ENCODE results near the gene EXOC2. TPM values are rescaled to one million over a fixed set of nuclear protein-coding genes. Genes with fewer than 3 reads are reported as not detected.
A peak's percentile ranks its signal among the peaks of the same experiment; 100 is the strongest.

Gene EXOC2
- total RNA-seq, 1 donor from 2014 or later, result 29.8 TPM

DNA sequence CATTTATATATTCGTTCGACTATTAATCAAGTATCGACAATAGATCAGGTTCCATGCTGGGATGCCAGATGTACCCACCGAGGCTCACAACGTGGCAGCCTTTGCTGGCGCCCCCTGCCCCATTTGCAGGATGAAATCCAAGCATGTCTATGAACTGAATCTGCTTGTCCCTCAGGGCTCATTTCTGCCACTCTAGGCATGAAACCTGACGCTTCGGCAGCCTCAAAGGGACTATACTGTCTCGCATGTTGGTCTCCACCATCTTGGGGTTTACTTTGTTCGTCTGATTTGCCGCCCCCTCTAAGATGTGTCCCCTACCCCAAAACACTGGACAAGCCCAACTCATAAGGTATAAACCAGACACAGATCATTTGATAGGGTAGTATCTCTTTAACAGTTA, 72.8 kb downstream of the EXOC2 start:
- ATAC-seq (ENCODE audit: low read depth) (no peak), DNase-seq (no peak)
- Mint-ChIP-seq H3K4me1 (no peaks in the 10 kb centered on the region), H3K36me3 (ENCODE audit: low read depth) (peaks cover 66% of the 10 kb centered on the region), H3K9me3 (no peaks in the 10 kb centered on the region), H3K27me3 (no peaks in the 10 kb centered on the region), H3K27ac (no peak overlapping the region), H3K4me3 (no peak overlapping the region)
- ChIA-PET POLR2A (no interaction called here), CTCF (no interaction called here)
- TF ChIP-seq, protein P1, sequence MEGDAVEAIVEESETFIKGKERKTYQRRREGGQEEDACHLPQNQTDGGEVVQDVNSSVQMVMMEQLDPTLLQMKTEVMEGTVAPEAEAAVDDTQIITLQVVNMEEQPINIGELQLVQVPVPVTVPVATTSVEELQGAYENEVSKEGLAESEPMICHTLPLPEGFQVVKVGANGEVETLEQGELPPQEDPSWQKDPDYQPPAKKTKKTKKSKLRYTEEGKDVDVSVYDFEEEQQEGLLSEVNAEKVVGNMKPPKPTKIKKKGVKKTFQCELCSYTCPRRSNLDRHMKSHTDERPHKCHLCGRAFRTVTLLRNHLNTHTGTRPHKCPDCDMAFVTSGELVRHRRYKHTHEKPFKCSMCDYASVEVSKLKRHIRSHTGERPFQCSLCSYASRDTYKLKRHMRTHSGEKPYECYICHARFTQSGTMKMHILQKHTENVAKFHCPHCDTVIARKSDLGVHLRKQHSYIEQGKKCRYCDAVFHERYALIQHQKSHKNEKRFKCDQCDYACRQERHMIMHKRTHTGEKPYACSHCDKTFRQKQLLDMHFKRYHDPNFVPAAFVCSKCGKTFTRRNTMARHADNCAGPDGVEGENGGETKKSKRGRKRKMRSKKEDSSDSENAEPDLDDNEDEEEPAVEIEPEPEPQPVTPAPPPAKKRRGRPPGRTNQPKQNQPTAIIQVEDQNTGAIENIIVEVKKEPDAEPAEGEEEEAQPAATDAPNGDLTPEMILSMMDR (IDR thresholded peaks at IDR 0.05), result no peak
- intact Hi-C loops (cut with micrococcal nuclease), result no loop called here

- H3K4me1 Mint-ChIP-seq, result no peaks in the 10 kb centered on the region
- intact Hi-C loops (cut with micrococcal nuclease), result no loop called here
- TF ChIP-seq, protein P1 (IDR thresholded peaks at IDR 0.05), result no peak
- POLR2A ChIA-PET, result no interaction called here
- no peaks in the 10 kb centered on the region for H3K27me3 Mint-ChIP-seq
- H3K36me3 Mint-ChIP-seq (ENCODE audit: low read depth), result peaks cover 69% of the 10 kb centered on the region
- ATAC-seq (ENCODE audit: low read depth) (no peak), DNase-seq (no peak)
- CTCF ChIA-PET, result interaction anchor here (0.8 kb wide), 1 partner anchor 780 kb away, joined by 5 read pairs; no protein-coding TSS in a partner anchor
- H3K27ac Mint-ChIP-seq, result no peak overlapping the region
- H3K4me3 Mint-ChIP-seq, result no peak overlapping the region
- no peaks in the 10 kb centered on the region for H3K9me3 Mint-ChIP-seq
Observed at GRCh38 chr6:617456-618100, 75.4 kb downstream of the EXOC2 start.

DNA sequence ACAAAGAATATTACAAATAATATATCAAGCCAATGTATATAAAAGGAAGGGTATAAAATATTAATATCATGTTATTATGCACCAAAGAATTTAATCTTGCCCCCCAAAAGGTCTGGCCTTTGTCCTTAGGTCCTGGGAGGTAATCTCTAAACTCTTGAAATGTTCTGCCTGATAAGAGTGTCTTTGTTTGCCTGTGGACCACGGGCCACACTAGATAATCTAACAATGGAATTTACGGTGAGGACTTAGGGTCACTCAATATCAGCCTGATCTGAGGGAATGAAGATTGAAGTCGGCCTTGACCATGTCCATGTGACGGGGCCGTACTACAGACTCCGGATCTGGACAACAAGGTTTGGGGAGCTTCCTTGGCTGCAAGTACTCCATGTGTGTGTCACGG, 79.0 kb downstream of the EXOC2 start:
- ChIA-PET POLR2A (no interaction called here), CTCF (no interaction called here)
- TF ChIP-seq, protein P1 (IDR thresholded peaks at IDR 0.05), result no peak
- ATAC-seq (ENCODE audit: low read depth) (no peak), DNase-seq (no peak)
- intact Hi-C loops (cut with micrococcal nuclease), result no loop called here
- peaks cover 62% of the 10 kb centered on the region for H3K36me3 Mint-ChIP-seq (ENCODE audit: low read depth)
- no peak overlapping the region for H3K4me3 Mint-ChIP-seq
- H3K27me3 Mint-ChIP-seq, result no peaks in the 10 kb centered on the region
- H3K27ac Mint-ChIP-seq, result no peak overlapping the region
- no peaks in the 10 kb centered on the region for H3K9me3 Mint-ChIP-seq
- peaks cover 13% of the 10 kb centered on the region for H3K4me1 Mint-ChIP-seq

DNA sequence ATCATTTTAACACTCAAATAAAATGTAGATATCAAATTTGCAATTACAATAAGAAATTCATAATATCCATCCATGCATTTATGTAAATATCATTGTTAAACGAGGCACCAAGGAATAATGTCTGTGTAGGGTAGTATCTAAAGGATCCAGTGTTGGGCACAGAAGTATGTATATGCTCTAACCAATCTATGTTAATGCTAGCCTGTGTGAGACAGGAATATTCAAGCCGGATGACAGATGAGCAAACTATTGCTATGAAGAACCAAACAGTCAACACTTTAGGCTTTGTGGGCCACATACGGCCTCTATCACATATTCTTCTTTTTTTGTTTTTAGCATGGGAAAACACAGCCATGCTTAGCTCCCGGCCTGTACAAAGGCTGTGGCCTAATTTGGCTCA, 81.0 kb downstream of the EXOC2 start:
- intact Hi-C loops (cut with micrococcal nuclease), result no loop called here
- ATAC-seq (ENCODE audit: low read depth), result no peak

DNA sequence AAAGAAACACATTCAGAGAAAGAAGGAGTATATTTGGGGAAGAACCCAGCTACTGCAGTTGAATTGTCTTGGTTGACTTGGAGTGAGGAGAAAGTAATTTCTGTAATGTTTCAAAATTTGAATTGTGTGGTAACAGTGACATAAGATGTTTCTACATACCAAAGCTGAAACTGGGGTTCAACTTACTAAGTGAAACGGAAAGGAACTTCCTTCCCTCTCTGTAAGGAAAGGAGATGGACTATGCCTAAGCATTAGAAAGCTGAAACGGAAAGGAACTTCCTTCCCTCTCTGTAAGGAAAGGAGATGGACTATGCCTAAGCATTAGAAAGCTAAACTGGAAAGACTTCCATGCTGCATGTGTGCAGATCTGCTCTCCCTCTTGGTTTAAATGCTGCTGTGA, 82.1 kb downstream of the EXOC2 start:
- TF ChIP-seq, protein P1 (IDR thresholded peaks at IDR 0.05), result no peak
- H3K4me3 Mint-ChIP-seq, result peak overlapping the region; percentile 44
- H3K27ac Mint-ChIP-seq, result no peak overlapping the region
- ATAC-seq (ENCODE audit: low read depth) (no peak), DNase-seq (no peak)
- peaks cover 70% of the 10 kb centered on the region for H3K36me3 Mint-ChIP-seq (ENCODE audit: low read depth)
- intact Hi-C loops (cut with micrococcal nuclease), result no loop called here
- no peaks in the 10 kb centered on the region for H3K27me3 Mint-ChIP-seq
- POLR2A ChIA-PET, result no interaction called here
- H3K4me1 Mint-ChIP-seq, result peaks cover 13% of the 10 kb centered on the region
- CTCF ChIA-PET, result interaction anchor here (1.0 kb wide), 1 partner anchor 111 kb away, joined by 3 read pairs; no protein-coding TSS in a partner anchor
- peaks cover 1% of the 10 kb centered on the region for H3K9me3 Mint-ChIP-seq

More for the DNA sequence above, 81.0 kb downstream of the EXOC2 start:
- Mint-ChIP-seq H3K36me3 (ENCODE audit: low read depth) (peaks cover 64% of the 10 kb centered on the region), H3K9me3 (no peaks in the 10 kb centered on the region), H3K27ac (no peak overlapping the region), H3K4me1 (peaks cover 13% of the 10 kb centered on the region), H3K4me3 (no peak overlapping the region), H3K27me3 (no peaks in the 10 kb centered on the region)
- ChIA-PET CTCF (interaction anchor here (0.6 kb wide), 1 partner anchor 16 kb away, joined by 3 read pairs; no protein-coding TSS in a partner anchor), POLR2A (no interaction called here)
- DNase-seq, result no peak
- TF ChIP-seq, protein P1 (IDR thresholded peaks at IDR 0.05), result no peak
